Endothelial cell (in vitro differentiated cells): Measurements from ENCODE around the gene TNIK. TPM values are rescaled to one million over a fixed set of nuclear protein-coding genes. Genes with fewer than 3 reads are reported as not detected.

Experiments
- DNase-seq: peaks from one replicate; pipeline ENCODE4 v3.0.0; 2021; ENCODE audit warnings: low spot score
- H3K27ac Mint-ChIP-seq: one replicate; pipeline ENCODE4 v1.8.0; 2021; ENCODE audit warnings: mixed read lengths, inconsistent platforms; ENCODE audit not compliant: unreplicated experiment
- H3K27me3 Mint-ChIP-seq: one replicate; pipeline ENCODE4 v1.8.0; 2021; ENCODE audit warnings: mild to moderate bottlenecking, moderate library complexity, mixed read lengths, inconsistent platforms; ENCODE audit not compliant: unreplicated experiment
- H3K36me3 Mint-ChIP-seq: one replicate; pipeline ENCODE4 v1.8.0; 2021; ENCODE audit warnings: mild to moderate bottlenecking, low read depth, mixed read lengths, inconsistent platforms; ENCODE audit not compliant: unreplicated experiment
- H3K4me1 Mint-ChIP-seq: one replicate; pipeline ENCODE4 v1.8.0; 2021; ENCODE audit warnings: mild to moderate bottlenecking, mixed read lengths, inconsistent platforms; ENCODE audit not compliant: unreplicated experiment
- H3K4me3 Mint-ChIP-seq: one replicate; pipeline ENCODE4 v1.8.0; 2021; ENCODE audit warnings: mild to moderate bottlenecking, mixed read lengths, inconsistent platforms; ENCODE audit not compliant: unreplicated experiment
- H3K9me3 Mint-ChIP-seq: one replicate; pipeline ENCODE4 v1.8.0; 2021; ENCODE audit warnings: mixed read lengths, inconsistent platforms; ENCODE audit not compliant: unreplicated experiment
- total RNA-seq: library from RNA; stranded (reverse); fragmentation: NEBNext Ultra II Directional; extraction: Animal tissue kit (Norgen Biotek cat#: 25700); gene quantifications from one replicate; pipeline ENCODE4 v1.2.1, GENCODE V29; 2021; ENCODE audit not compliant: unreplicated experiment
- TF ChIP-seq, protein P1 (sequence below): fragments of 200-600 bp; sonication (generic); IDR thresholded peaks from one replicate; pipeline ENCODE4 v1.5.0; 2021; ENCODE audit warnings: antibody characterized with exemption; ENCODE audit not compliant: unreplicated experiment

TNIK gene
- total RNA-seq, 1 donor from 2014 or later, result 67.0 TPM

DNA sequence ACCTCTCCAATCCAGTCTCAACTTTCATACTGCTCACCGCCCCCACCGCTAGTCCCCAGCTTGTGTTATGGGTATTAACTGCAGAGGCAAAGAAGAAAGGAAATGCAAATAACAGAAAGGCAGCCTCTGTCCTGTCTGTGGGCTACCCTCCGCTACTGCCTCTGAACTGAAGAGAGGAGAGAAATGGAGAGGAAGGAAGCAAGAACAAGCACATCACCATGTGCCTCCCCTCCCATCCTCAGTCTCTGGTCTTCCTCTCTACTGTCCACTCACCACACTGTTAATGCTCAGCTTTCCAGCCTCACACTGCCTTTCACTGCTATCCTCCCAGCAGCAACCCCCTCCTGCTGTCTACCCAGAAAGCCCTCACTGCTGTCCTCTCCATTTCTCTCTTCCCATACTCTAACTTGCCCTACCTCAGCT lies 294.7 kb downstream of the TNIK start:
- H3K9me3 Mint-ChIP-seq, result no peaks in the 10 kb centered on the region
- peaks cover 45% of the 10 kb centered on the region for H3K36me3 Mint-ChIP-seq
- H3K4me1 Mint-ChIP-seq, result peaks cover 8% of the 10 kb centered on the region
- no peak for DNase-seq
- no peak overlapping the region for H3K27ac Mint-ChIP-seq
- no peaks in the 10 kb centered on the region for H3K27me3 Mint-ChIP-seq
- H3K4me3 Mint-ChIP-seq, result peak overlapping the region; percentile 71
- TF ChIP-seq, protein P1, sequence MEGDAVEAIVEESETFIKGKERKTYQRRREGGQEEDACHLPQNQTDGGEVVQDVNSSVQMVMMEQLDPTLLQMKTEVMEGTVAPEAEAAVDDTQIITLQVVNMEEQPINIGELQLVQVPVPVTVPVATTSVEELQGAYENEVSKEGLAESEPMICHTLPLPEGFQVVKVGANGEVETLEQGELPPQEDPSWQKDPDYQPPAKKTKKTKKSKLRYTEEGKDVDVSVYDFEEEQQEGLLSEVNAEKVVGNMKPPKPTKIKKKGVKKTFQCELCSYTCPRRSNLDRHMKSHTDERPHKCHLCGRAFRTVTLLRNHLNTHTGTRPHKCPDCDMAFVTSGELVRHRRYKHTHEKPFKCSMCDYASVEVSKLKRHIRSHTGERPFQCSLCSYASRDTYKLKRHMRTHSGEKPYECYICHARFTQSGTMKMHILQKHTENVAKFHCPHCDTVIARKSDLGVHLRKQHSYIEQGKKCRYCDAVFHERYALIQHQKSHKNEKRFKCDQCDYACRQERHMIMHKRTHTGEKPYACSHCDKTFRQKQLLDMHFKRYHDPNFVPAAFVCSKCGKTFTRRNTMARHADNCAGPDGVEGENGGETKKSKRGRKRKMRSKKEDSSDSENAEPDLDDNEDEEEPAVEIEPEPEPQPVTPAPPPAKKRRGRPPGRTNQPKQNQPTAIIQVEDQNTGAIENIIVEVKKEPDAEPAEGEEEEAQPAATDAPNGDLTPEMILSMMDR, result no peak

- DNase-seq, result no peak
- Mint-ChIP-seq H3K36me3 (peaks cover 50% of the 10 kb centered on the region), H3K4me3 (no peak overlapping the region), H3K9me3 (no peaks in the 10 kb centered on the region), H3K4me1 (peaks cover 8% of the 10 kb centered on the region), H3K27me3 (peaks cover 2% of the 10 kb centered on the region), H3K27ac (no peak overlapping the region)
- TF ChIP-seq, protein P1, result no peak
Observed at GRCh38 chr3:171164067-171164465, 296.1 kb downstream of the TNIK start.

GRCh38 chr3:171163101-171164066 lies 296.8 kb downstream of the TNIK start:
- DNase-seq, result no peak
- H3K36me3 Mint-ChIP-seq, result peaks cover 57% of the 10 kb centered on the region
- H3K9me3 Mint-ChIP-seq, result no peaks in the 10 kb centered on the region

DNA sequence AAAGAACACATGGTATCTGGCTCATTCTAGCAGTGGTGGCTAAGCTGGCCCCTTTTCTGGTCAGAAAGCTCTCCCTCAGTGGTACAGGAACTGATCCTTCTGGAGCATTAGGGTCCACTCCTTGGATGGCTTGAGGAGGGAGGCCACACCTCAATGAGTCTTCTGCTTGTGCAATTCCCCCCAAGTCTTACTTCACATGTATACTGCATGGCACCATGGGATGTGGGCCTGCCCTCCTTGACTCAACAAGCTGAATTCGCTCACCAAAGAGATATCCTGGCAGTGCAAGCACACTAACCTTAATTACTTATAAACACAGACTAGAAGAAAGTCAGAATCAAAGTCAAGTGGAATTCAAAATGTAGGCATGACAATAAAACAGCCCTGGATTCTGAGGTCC lies 299.9 kb downstream of the TNIK start:
- peak overlapping the region; percentile 47 for H3K4me3 Mint-ChIP-seq
- TF ChIP-seq, protein P1, result no peak
- peaks cover 2% of the 10 kb centered on the region for H3K27me3 Mint-ChIP-seq
- H3K4me1 Mint-ChIP-seq, result peaks cover 1% of the 10 kb centered on the region
- no peaks in the 10 kb centered on the region for H3K9me3 Mint-ChIP-seq
- no peak overlapping the region for H3K27ac Mint-ChIP-seq
- no peak for DNase-seq
- peaks cover 43% of the 10 kb centered on the region for H3K36me3 Mint-ChIP-seq

More at GRCh38 chr3:171163101-171164066, 296.8 kb downstream of the TNIK start:
- TF ChIP-seq, protein P1, result peak; percentile 96
- H3K4me1 Mint-ChIP-seq, result peaks cover 8% of the 10 kb centered on the region
- H3K27ac Mint-ChIP-seq, result no peak overlapping the region
- peak overlapping the region; percentile 54 for H3K4me3 Mint-ChIP-seq
- H3K27me3 Mint-ChIP-seq, result peaks cover 2% of the 10 kb centered on the region

GRCh38 chr3:171159822-171160157 lies 300.4 kb downstream of the TNIK start:
- TF ChIP-seq, protein P1, result no peak
- DNase-seq, result no peak
- Mint-ChIP-seq H3K27me3 (peaks cover 2% of the 10 kb centered on the region), H3K9me3 (no peaks in the 10 kb centered on the region), H3K4me3 (no peak overlapping the region), H3K36me3 (peaks cover 46% of the 10 kb centered on the region), H3K4me1 (no peaks in the 10 kb centered on the region), H3K27ac (no peak overlapping the region)
